H1 (cell line): ENCODE data around the gene PLXDC2. TPM values are rescaled to one million over a fixed set of nuclear protein-coding genes. Genes with fewer than 3 reads are reported as not detected.

Experiments used
- CTCF ChIA-PET: fragments of 300-600 bp; sonication (Branson Sonifier 250); formaldehyde crosslinking; loops from one replicate; lab custom pipeline; 2021; ENCODE audit not compliant: partially characterized antibody; lab: Charles Lee
- POLR2A ChIA-PET: fragments of 300-600 bp; sonication (Branson Sonifier 250); formaldehyde crosslinking; loops from one replicate; lab custom pipeline; 2021; ENCODE audit warnings: inconsistent platforms; ENCODE audit not compliant: partially characterized antibody; lab: Charles Lee
- DNase-seq, 2 experiments: peaks; one replicate each; pipeline versions ENCODE4 v3.0.0 to v3.0.0-alpha.2; 2010 to 2022; ENCODE audit warnings: low spot score in 2 of 2, low read depth in 1 of 2, mixed read lengths in 1 of 2
- FAIRE-seq: peaks from 2 replicates; lab custom pipeline; 2011; peaks lifted over from hg19 to GRCh38; lab: Jason Lieb, UNC
- H2AFZ ChIP-seq: 2 replicates; pipeline ENCODE4 v1.8.1; 2012; ENCODE audit warnings: low read length, inconsistent platforms
- H2AK5ac ChIP-seq: 2 replicates; pipeline ENCODE4 v1.6.1; 2013; ENCODE audit warnings: low read depth, low read length
- H2BK120ac ChIP-seq: replicated peaks from 2 replicates; pipeline ENCODE3; 2013; ENCODE audit warnings: low read depth, low read length, inconsistent platforms
- H2BK12ac ChIP-seq: 2 replicates; pipeline ENCODE4 v1.6.1; 2013; ENCODE audit warnings: low read depth, low read length
- H2BK15ac ChIP-seq: 2 replicates; pipeline ENCODE4 v1.6.1; 2013; ENCODE audit warnings: low read length
- H2BK20ac ChIP-seq: 2 replicates; pipeline ENCODE4 v1.6.1; 2013; ENCODE audit warnings: low read length
- H2BK5ac ChIP-seq: 2 replicates; pipeline ENCODE4 v1.6.1; 2013; ENCODE audit warnings: low read depth, low read length
- H3K14ac ChIP-seq: 2 replicates; pipeline ENCODE4 v1.6.1; 2013; ENCODE audit warnings: inconsistent platforms; ENCODE audit not compliant: insufficient read length
- H3K18ac ChIP-seq: 2 replicates; pipeline ENCODE4 v1.6.1; 2013; ENCODE audit warnings: low read length; ENCODE audit errors: extremely low read depth
- H3K23ac ChIP-seq: 2 replicates; pipeline ENCODE4 v1.6.1; 2013; ENCODE audit warnings: inconsistent platforms; ENCODE audit not compliant: insufficient read length
- H3K23me2 ChIP-seq: 2 replicates; pipeline ENCODE4 v1.6.1; 2013; ENCODE audit warnings: low read depth, low read length
- H3K27ac ChIP-seq: 2 replicates; pipeline ENCODE4 v1.6.1; 2011; ENCODE audit warnings: low read depth, low read length, inconsistent platforms
- H3K27me3 ChIP-seq, 4 experiments: replicated peaks in 1 of 4; 1 replicate in 1 of 4; 2 replicates in 3 of 4; pipeline versions ENCODE4 v1.6.1 to v1.8.1; 2011 to 2013; ENCODE audit warnings: low read length in 3 of 4, mild to moderate bottlenecking in 3 of 4, inconsistent platforms in 2 of 4, mixed read lengths in 2 of 4, moderate library complexity in 1 of 4; ENCODE audit not compliant: control insufficient read depth in 3 of 4, insufficient read depth in 3 of 4; ENCODE audit errors: extremely low read depth in 1 of 4
- H3K36me3 ChIP-seq, 4 experiments: 2 replicates each; pipeline versions ENCODE4 v1.6.1 to v1.8.1; 2011 to 2013; ENCODE audit warnings: mild to moderate bottlenecking in 4 of 4, low read length in 3 of 4, moderate library complexity in 2 of 4, control low read depth in 1 of 4, inconsistent platforms in 1 of 4; ENCODE audit not compliant: insufficient read depth in 4 of 4, control insufficient read depth in 2 of 4
- H3K4ac ChIP-seq: replicated peaks from 2 replicates; pipeline ENCODE3; 2013; ENCODE audit warnings: low read length, low read depth, mixed read lengths, inconsistent platforms; ENCODE audit not compliant: insufficient read length
- H3K4me1 ChIP-seq, 4 experiments: replicated peaks in 1 of 4; 1 replicate in 1 of 4; 2 replicates in 3 of 4; pipeline versions ENCODE4 v1.6.1 to v1.8.1; 2011 to 2013; ENCODE audit warnings: low read length in 3 of 4, inconsistent platforms in 2 of 4, mixed read lengths in 1 of 4; ENCODE audit not compliant: insufficient read depth in 4 of 4, control insufficient read depth in 3 of 4
- H3K4me2 ChIP-seq, 2 experiments: 2 replicates each; pipeline versions ENCODE4 v1.6.1 to v1.8.1; 2011 to 2013; ENCODE audit warnings: low read depth in 2 of 2, low read length in 2 of 2, control low read depth in 1 of 2, inconsistent platforms in 1 of 2, mild to moderate bottlenecking in 1 of 2; ENCODE audit not compliant: insufficient read depth in 1 of 2
- H3K4me3 ChIP-seq, 4 experiments: fragments of 200-600, 300-600 bp in 1 of 4; sonication (generic), shearing (Covaris generic), sonication (Bioruptor Twin) in 1 of 4; 2 replicates each; pipeline versions ENCODE4 v1.5.1 to v1.8.1; 2011 to 2016; ENCODE audit warnings: low read length in 4 of 4, low read depth in 3 of 4, control low read depth in 2 of 4, inconsistent platforms in 2 of 4, mild to moderate bottlenecking in 2 of 4, mixed read lengths in 1 of 4, moderate library complexity in 1 of 4; ENCODE audit not compliant: insufficient read depth in 2 of 4; ENCODE audit errors: extremely low read depth in 1 of 4
- H3K56ac ChIP-seq: replicated peaks from 2 replicates; pipeline ENCODE3; 2013; ENCODE audit warnings: low read depth, mild to moderate bottlenecking, mixed read lengths, low read length, inconsistent platforms; ENCODE audit not compliant: insufficient read length
- H3K79me1 ChIP-seq: 2 replicates; pipeline ENCODE4 v1.6.1; 2013; ENCODE audit warnings: low read depth, low read length, control low read depth
- H3K79me2 ChIP-seq, 2 experiments: 2 replicates each; pipeline versions ENCODE4 v1.6.1 to v1.8.1; 2012 to 2013; ENCODE audit warnings: low read length in 2 of 2, mild to moderate bottlenecking in 2 of 2, inconsistent platforms in 1 of 2; ENCODE audit not compliant: insufficient read depth in 2 of 2, control insufficient read depth in 1 of 2
- H3K9ac ChIP-seq, 4 experiments: replicated peaks in 1 of 4; 1 replicate in 1 of 4; 2 replicates in 3 of 4; pipeline versions ENCODE4 v1.6.1 to v1.8.1; 2011 to 2013; ENCODE audit warnings: low read depth in 3 of 4, low read length in 3 of 4, control low read depth in 2 of 4, mild to moderate bottlenecking in 2 of 4, moderate library complexity in 2 of 4, inconsistent platforms in 1 of 4; ENCODE audit errors: extremely low read depth in 1 of 4
- H3K9me3 ChIP-seq, 2 experiments: 2 replicates each; pipeline versions ENCODE4 v1.6.1 to v1.8.1; 2012 to 2013; ENCODE audit warnings: mild to moderate bottlenecking in 2 of 2, moderate library complexity in 2 of 2, control low read depth in 1 of 2, inconsistent platforms in 1 of 2, low read depth in 1 of 2, low read length in 1 of 2, mixed read lengths in 1 of 2; ENCODE audit not compliant: insufficient read depth in 2 of 2
- H4K20me1 ChIP-seq, 2 experiments: replicated peaks in 1 of 2; 2 replicates each; pipeline versions ENCODE3 to v1.8.1; 2011 to 2013; ENCODE audit warnings: inconsistent platforms in 2 of 2, low read length in 2 of 2, mild to moderate bottlenecking in 1 of 2; ENCODE audit not compliant: insufficient read depth in 2 of 2, control insufficient read depth in 1 of 2
- H4K5ac ChIP-seq: 2 replicates; pipeline ENCODE4 v1.6.1; 2013; ENCODE audit warnings: low read length, low read depth, mixed read lengths, inconsistent platforms; ENCODE audit not compliant: insufficient read length
- H4K8ac ChIP-seq: 2 replicates; pipeline ENCODE4 v1.8.0; 2013; ENCODE audit warnings: mild to moderate bottlenecking, moderate library complexity, low read length, inconsistent platforms; ENCODE audit not compliant: insufficient read depth; ENCODE audit errors: extremely low read depth
- H4K91ac ChIP-seq: replicated peaks from 2 replicates; pipeline ENCODE3; 2013; ENCODE audit warnings: low read length, mixed read lengths, inconsistent platforms; ENCODE audit not compliant: insufficient read length
- CBX8 ChIP-seq: fragments of 300-800, 300-1000 bp; sonication (generic); IDR thresholded peaks from 2 replicates; pipeline ENCODE4 v1.7.1; 2016; ENCODE audit warnings: low read depth, low read length, borderline replicate concordance
- CHD1 ChIP-seq: IDR thresholded peaks from 2 replicates; pipeline ENCODE4 v1.6.1; 2012; ENCODE audit warnings: low read depth, low read length, improper control_type of control experiment
- CHD2 ChIP-seq: IDR thresholded peaks from 2 replicates; pipeline ENCODE4 v1.6.1; 2012; ENCODE audit warnings: low read length, improper control_type of control experiment
- EGR1 ChIP-seq: IDR thresholded peaks from 2 replicates; pipeline ENCODE4 v1.6.1; 2011; ENCODE audit warnings: low read depth, low read length, borderline replicate concordance
- WGBS, 2 experiments: shearing (Covaris generic) in 1 of 2; methylation state at CpG; one replicate each; pipeline versions ENCODE4 v1.1.6 to v1.1.7; 2013 to 2015; ENCODE audit warnings: low lambda C conversion rate in 2 of 2, mixed read lengths in 2 of 2, inconsistent platforms in 1 of 2, low coverage in 1 of 2, missing lambda C conversion rate in 1 of 2; ENCODE audit not compliant: insufficient replicate concordance in 2 of 2, insufficient coverage in 1 of 2, insufficient read length in 1 of 2; ENCODE audit errors: extremely low coverage in 1 of 2, missing lambda C conversion rate in 1 of 2; 5-methylcytosine and 5-hydroxymethylcytosine counted together
- polyA plus RNA-seq, 7 experiments: library from polyadenylated mRNA; depleted of rRNA in 3 of 7; stranded (reverse) in 5 of 7; unstranded in 2 of 7; fragments of >200 nt in 5 of 7; fragments of 200-250 nt in 2 of 7; gene quantifications; 1 replicate in 5 of 7; 2 replicates in 1 of 7; 4 replicates in 1 of 7; pipeline versions ENCODE4 v1.2.1 to v1.2.3, GENCODE V29; 2011 to 2013; ENCODE audit warnings: missing spikeins in 2 of 7, mixed read lengths in 2 of 7
- total RNA-seq: library from RNA; stranded (reverse); fragmentation: NEBNext Ultra II Directional; extraction: Animal tissue kit (Norgen Biotek cat#: 25700); gene quantifications from 2 replicates; pipeline ENCODE4 v1.2.1, GENCODE V29; 2021
- TF ChIP-seq, protein P1 (sequence below): IDR thresholded peaks from 2 replicates; pipeline ENCODE4 v1.6.1; 2012; ENCODE audit warnings: inconsistent platforms

Gene PLXDC2
- total and polyA plus RNA-seq, 2 of the 8 experiments (the other 6 are each of a cell fraction or from before 2014, with no cell fraction given): 23.0 to 40.5 TPM

DNA sequence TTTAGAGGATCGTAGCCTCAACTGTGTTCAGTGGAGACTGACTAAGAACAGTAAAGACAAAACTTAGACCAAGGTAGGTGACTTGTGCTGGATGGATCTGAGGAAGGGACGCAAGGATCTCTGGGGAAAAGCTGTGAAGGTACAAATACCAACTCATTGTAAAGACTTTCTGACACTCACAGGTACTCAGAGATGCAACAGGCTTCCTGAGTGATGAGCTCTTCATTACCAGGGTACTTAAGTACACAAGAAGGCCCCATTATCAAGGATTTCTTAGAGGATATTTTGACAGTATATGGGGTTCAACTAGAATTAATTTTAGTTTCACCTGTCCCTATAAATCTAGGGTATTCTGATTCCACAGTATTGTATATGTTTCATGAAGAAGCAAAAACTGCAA is 440.7 kb downstream of the PLXDC2 start:
- H4K20me1 ChIP-seq: no peaks in the 10 kb centered on the region
- no peak overlapping the region for H3K4ac ChIP-seq
- H2BK12ac ChIP-seq: no peak overlapping the region; the same call in 1 of the 2 replicates
- H3K18ac ChIP-seq: peak overlapping the region; percentile 84; the same call in 1 of the 2 replicates
- H4K5ac ChIP-seq: peak overlapping the region; percentile 18
- H2BK15ac ChIP-seq: no peak overlapping the region
- no peak for DNase-seq
- 0 out of 4 replicates have a peak, but pooled peaks cover 0 to 3% of the 10 kb centered on the region in 2 experiments for H3K9me3 ChIP-seq
- H3K23me2 ChIP-seq: no peaks in the 10 kb centered on the region
- WGBS, 2 experiments: 98% methylated on average over 2 of the region's 2 CpGs; no CpG with 5 or more reads in 1 of the 2 experiments
- no peak overlapping the region for H4K8ac ChIP-seq
- no peaks in the 10 kb centered on the region for H3K79me2 ChIP-seq
- no peak overlapping the region for H3K14ac ChIP-seq
- no peak overlapping the region for H3K23ac ChIP-seq
- H3K36me3 ChIP-seq: peaks cover 0 to 4% (median 0%) of the 10 kb centered on the region in 4 experiments; a peak in 3 of 8 replicates
- H3K27ac ChIP-seq: no peak overlapping the region
- ChIA-PET CTCF (no interaction called here), POLR2A (interaction anchor here (0.8 to 1.1 kb wide), 2 partner anchors 9 to 143 kb away, joined by 3 read pairs; no protein-coding TSS in a partner anchor)
- H2BK5ac ChIP-seq: peak overlapping the region; percentile 87; the same call in 1 of the 2 replicates
- no peak for FAIRE-seq
- H2AFZ ChIP-seq: no peak overlapping the region
- H3K9ac ChIP-seq: no peak overlapping the region
- peak overlapping the region; percentile 94 for H2BK20ac ChIP-seq
- H3K56ac ChIP-seq: no peak overlapping the region
- peaks cover 2 to 12% (median 6%) of the 10 kb centered on the region in 4 experiments; a peak in 6 of 7 replicates for H3K4me1 ChIP-seq
- peak overlapping the region; percentile 45 for H4K91ac ChIP-seq
- H3K4me3 ChIP-seq: peak overlapping the region in 1 of 4 experiments; percentile 23; a peak in 1 of 8 replicates
- peak overlapping the region; percentile 71; the same call in 1 of the 2 replicates for H2AK5ac ChIP-seq
- no peak overlapping the region for H3K4me2 ChIP-seq
- H2BK120ac ChIP-seq: peak overlapping the region; percentile 50
- H3K79me1 ChIP-seq: no peaks in the 10 kb centered on the region
- H3K27me3 ChIP-seq: no peaks in the 10 kb centered on the region
- TF ChIP-seq, protein P1, sequence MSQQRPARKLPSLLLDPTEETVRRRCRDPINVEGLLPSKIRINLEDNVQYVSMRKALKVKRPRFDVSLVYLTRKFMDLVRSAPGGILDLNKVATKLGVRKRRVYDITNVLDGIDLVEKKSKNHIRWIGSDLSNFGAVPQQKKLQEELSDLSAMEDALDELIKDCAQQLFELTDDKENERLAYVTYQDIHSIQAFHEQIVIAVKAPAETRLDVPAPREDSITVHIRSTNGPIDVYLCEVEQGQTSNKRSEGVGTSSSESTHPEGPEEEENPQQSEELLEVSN: no peak
- TF ChIP-seq CHD1 (no peak), EGR1 (no peak), CBX8 (no peak), CHD2 (no peak)
